GM19463 (cell line): Measurements from ENCODE around the gene FLVCR2.

Source experiments
- ATAC-seq: cut with Tn5 transposase; IDR thresholded peaks from one replicate; pipeline ENCODE4 v1.9.1; 2021; ENCODE audit warnings: mild to moderate bottlenecking, moderate library complexity; ENCODE audit not compliant: unreplicated experiment

The FLVCR2 gene

GRCh38 chr14:75626863-75627262 lies 48.4 kb downstream of the FLVCR2 start:
- ATAC-seq = no peak

GRCh38 chr14:75627406-75627805 lies 49.0 kb downstream of the FLVCR2 start:
- no peak for ATAC-seq

DNA sequence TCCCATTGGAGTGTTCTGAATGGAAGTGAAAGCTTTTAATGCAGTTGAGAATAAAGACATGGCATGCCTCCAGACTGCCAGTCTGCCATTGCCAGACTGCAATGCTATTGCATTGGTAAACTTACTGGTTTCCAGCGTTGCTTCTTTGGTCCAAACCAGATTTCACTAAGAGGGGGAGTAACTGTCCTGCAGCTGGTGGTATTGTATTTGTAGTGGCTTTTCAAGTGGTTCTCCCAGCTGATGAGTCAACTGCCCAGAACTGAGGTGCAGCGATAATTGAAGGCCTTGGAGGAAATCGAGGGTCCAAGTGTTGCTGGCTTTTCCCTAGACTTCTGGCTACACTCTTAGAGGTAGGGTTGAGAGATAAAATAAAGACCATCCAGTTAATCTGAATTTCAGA lies 50.4 kb downstream of the FLVCR2 start:
- ATAC-seq = no peak

- ATAC-seq = no peak
These were observed 52.5 kb downstream of the FLVCR2 start for GRCh38 chr14:75630695-75631452.

DNA sequence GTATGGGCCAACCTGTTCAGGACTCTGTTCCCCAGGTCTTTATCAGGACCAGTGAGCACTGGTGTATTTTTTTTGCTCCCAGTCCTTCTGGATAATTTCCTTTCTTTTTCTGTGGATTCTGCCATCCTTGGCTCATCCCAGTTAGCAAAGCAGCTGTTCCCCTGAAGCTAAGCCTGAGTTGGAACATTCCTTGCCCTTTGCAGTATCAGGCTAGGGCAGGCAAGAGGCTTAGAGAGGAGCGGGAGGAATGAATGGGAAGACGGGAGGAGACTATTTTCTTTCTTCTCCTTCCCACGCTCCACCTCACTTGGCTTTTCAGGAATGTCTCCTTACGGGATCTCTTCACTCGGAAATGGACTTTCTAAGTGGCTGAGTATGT lies 53.0 kb downstream of the FLVCR2 start:
- no peak for ATAC-seq

- ATAC-seq = no peak
These were observed 56.4 kb downstream of the FLVCR2 start for GRCh38 chr14:75634848-75635247.

DNA sequence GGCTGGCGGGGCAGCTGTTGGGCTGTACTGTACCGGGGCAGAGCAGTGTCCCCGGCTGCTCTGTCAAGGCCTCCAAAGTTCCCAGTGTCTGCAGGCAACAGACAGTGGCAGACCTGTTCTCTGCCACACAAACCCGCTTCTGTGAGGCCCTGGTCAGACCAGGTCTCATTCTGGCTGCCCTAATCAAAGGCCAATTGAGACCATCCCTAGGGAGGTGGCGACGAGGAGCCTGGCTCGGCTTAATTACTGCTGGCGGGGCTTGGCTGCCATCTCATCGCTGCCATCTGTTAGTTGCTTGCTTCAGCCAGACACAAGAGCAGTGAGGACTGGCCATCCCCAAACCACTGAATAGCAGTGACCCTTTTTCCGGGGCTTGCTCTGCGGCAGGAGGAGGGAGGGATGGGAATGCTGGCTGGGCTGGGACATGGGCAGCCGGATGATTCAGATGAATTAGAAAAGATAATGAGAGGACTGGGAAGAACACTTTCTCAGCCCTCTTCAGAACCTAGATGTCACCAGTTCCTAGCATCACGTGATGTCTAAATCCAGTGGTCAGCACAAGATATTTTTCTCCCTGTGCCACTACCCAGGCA lies 57.8 kb downstream of the FLVCR2 start:
- no peak for ATAC-seq

DNA sequence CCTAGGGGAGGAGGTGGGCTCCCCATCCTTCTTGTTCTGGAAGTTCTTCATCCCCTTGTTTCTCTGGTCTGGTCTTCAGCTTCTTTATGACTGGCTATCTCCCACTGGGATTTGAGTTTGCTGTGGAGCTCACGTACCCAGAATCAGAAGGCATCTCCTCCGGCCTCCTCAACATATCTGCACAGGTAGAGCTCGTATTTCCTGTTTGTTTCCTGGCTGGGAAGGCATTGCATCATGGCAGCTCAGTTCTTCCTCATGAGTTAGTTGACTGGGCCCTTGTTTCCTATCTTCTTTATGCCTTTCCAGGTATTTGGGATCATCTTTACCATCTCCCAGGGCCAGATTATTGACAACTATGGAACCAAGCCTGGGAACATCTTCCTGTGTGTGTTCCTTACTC lies 62.5 kb downstream of the FLVCR2 start:
- no peak for ATAC-seq

- ATAC-seq = no peak
These were observed 65.6 kb downstream of the FLVCR2 start for GRCh38 chr14:75643985-75644384.

DNA sequence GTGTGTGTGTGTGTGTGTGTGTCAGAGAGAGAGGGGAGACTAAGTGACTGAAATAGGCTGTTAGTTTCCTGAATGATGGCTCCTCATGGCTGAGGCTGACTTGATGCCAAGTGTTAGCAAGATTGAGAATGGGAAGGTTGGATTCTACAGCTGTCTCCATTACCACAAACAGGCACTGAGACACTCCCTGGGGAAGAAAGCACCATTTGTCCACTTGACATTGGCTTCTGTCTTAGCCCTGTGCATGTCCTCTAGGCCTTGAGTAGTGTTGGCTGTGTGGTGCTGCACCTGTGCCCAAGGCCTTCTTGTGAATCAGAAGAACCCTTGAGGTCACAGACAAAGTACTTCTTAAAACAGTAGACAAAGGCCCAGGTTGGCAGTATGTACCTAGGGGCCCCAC lies 66.6 kb downstream of the FLVCR2 start:
- ATAC-seq = no peak

- no peak for ATAC-seq
These were observed 68.3 kb downstream of the FLVCR2 start for GRCh38 chr14:75646762-75647161.

DNA sequence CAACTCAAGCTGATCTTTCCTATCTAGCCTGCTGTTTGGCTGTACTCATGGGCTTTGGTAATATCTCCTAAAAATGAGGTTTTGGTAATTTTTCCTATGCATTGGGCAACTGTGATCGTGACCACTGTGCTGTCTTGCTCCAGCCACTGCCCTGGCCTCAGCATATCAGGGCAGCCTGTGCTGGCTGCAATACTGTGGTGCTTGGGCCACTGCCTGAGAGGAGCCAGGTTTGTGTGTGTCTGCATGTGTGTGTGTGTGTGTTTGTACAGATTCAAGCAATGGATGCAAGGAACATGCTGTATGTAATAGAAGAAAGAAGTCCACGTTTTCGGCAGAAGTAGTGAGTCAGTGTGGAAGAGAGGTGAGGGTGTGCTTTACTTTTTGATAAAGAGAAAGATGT lies 69.2 kb downstream of the FLVCR2 start:
- ATAC-seq = no peak

DNA sequence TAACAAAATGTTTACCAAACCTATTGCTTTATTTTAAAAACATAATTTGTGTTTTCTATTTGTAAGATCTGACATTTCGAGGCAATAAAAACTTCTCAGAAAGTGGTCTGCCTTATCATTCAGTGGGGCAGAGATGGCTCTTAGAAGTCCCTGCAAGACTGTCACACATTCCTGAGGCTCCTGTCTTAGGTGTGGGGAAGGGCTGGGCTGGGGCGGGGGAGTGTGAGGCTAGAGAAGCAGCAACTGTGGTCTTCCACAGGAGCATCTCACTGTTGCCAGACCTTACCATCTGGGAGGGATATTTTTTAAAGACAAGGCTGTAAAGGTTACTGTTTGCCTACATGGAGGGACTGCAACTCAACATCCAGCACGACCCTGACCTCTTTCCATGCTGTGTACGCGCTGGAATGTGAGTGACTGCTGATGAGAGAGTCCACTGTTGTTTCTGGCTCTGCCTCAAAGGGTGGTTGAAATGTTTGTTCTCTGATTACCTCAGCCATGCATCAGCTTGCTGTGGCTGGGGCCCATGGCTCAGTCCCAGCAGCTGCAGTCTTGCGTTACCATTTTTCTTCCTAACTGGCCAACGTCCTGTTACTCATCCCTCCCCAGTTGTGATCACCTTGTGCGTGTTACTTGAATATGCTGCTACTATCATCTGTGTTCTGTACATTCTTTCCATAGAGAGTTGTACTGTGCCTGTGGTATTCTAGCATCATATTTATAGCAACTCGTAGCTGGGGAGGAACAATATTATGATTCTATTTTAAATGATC lies 69.8 kb downstream of the FLVCR2 start:
- ATAC-seq = no peak

DNA sequence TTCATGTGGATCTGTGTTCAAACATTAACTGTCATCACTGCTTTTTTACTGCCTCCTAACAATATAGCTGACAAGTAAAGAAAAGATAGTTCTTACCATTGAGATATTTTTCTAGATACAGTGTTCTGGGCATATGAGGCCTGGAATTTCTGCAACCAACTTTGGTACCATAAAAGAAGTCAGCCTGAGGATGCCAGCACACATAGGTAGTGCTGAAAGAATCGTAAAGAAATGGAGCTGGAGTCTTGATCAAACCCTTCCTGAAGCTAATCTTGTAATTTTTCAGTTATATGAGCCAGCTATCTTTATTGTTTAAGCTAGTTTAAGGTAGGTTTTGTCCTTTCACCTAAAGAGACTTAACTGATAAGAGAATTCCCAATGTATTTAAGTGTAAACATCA lies 70.9 kb downstream of the FLVCR2 start:
- no peak for ATAC-seq

DNA sequence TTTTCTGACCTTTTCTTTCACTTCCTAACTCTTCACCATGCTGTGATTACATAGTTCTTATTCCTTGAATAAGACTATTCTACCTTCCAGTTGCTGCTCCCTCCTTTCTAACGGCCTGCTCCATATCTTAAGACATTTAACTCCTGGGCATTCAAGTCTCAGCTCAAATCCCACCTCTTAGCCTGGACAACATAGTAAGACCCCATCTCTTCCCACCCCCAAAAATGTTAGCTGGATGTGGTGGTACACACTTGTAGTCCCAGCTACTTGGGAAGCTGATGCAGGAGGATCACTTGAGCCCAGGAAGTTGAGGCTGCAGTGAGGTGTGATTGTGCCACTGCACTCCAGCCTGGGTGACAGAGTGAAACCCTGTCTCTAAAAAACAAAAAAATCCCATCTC lies 71.4 kb downstream of the FLVCR2 start:
- ATAC-seq = no peak

GRCh38 chr14:75650253-75651058 lies 72.0 kb downstream of the FLVCR2 start:
- ATAC-seq = no peak

DNA sequence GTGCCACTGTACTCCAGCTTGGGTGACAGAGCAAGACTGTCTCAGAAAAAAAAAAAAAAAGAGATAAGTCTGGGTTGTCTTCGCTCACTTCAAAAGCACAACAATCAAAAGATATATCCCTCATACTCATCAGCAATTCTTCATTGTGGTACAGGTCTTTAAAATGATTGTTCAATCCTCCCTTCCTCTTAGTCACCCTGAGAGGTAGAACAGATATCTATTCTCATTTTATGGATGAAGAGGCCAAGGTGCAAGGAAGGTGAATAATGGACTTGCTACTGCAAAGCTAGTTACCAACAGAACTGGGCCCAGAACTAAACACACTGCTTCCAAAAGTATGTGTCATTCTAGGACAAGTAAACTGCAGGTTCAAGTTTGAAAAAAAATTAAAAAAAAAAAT lies 75.1 kb downstream of the FLVCR2 start:
- no peak for ATAC-seq

DNA sequence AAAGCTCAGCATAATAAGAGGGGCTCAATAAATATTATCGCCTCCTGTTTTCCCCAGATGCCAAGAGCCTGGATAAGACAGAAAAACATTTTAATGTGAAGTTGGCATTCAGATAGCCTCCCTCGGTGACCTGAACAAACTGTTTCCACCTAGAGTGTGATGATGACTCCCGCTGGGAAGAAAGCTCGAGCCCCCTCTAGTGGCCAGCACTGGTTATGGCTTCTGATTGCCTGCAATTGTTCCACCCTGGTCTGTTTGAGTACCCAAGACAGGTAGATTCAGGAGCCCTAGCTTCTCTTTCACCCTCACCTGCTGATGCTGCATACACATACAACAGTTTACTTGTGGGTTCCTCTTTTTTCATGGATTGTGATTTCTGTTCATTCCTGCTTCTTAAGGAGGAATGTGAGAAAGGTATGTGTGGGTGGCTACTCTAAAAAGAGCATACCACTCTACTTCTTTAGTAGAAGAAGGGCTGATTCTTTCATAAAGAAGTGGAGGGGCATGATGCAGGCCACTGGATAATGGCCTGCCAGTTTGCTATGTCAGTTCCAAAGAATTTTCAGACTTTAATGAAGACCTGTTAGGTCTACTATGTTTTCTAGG lies 75.8 kb downstream of the FLVCR2 start:
- ATAC-seq = no peak

DNA sequence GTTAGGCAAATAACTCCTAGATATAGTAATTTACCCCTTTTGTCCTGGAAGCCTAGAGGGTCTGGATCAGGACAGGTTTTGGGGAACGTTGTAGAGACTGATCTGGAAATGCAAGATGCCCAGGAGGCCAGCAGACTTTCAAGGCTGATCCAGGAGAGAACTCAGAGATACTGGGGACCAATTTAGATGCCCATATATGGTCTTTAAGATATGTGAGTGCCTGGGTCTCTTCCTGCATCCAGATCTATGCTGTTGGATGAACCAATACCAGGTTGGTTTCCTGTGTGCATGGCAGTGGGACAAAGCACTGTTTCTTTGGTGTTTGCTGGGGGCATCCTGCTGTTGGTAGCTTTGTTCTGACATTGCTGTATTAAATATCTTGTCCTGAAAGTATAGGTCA lies 76.8 kb downstream of the FLVCR2 start:
- no peak for ATAC-seq

GRCh38 chr14:75657331-75657730 lies 78.9 kb downstream of the FLVCR2 start:
- no peak for ATAC-seq

- ATAC-seq = no peak
These were observed 80.5 kb downstream of the FLVCR2 start for GRCh38 chr14:75658957-75659356.
